Measurements from ENCODE around the gene WDR54.

The WDR54 gene

DNA sequence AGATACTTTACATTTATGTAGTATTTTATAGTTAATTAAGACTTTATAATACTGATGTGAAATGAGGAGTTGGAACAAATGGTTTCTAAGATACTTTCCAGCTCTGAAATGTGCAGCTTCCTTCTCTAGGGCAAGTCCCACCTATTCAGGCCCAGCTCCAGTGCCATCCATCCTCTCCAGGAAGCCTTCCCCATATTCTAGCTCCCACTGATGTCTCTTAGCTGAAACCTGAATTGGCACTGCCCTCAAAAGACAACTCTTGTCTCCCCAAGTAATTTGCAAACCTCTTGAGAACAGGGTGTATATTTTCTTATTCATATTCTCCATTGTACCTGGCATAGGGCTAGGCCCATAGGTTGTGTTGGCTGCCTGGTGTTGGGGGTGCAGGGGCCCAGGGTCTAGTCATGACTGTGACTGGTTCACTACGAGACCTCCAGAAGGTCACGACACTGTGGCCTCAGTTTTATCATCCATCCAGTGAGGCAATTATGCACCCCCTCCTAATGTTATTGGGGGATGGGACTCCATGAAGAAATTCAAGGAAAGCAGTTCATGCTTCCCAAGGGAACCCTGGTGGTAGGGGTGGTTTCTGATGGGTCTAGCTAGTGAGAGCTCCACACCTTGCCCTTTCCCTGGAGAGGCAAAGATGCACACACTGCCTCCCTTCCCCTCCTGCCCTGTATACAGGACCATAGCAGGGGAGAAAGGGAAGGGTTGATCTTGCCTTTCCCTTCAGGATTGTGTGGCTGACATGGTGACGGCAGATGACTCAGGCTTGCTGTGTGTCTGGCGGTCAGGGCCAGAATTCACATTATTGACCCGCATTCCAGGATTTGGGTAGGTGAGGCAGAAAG is 2.8 kb downstream of the WDR54 start:
- no peak overlapping the region for H3K9ac ChIP-seq (ENCODE audit: low read length)
- no peak overlapping the region for H3K4me2 ChIP-seq (ENCODE audit: low read length, poor library complexity, severe bottlenecking)
- H2BK5ac ChIP-seq (ENCODE audit: low read depth, low read length, poor library complexity, severe bottlenecking): no peak overlapping the region
- H4K91ac ChIP-seq (ENCODE audit: low read length): no peak overlapping the region
- no peak overlapping the region for H4K8ac ChIP-seq (ENCODE audit: low read length)
- H3K4ac ChIP-seq (ENCODE audit: low read depth in 1 of 2, low read length in 2 of 2): no peak overlapping the region
- H3K79me1 ChIP-seq (replicated peaks; ENCODE audit: low read length, poor library complexity, severe bottlenecking): no peaks in the 10 kb centered on the region
- no peak overlapping the region for H2BK15ac ChIP-seq (ENCODE audit: low read depth, poor library complexity, severe bottlenecking)
- H3K4me3 ChIP-seq (ENCODE audit: insufficient read depth in 1 of 2, low read depth in 1 of 2, low read length in 2 of 2): no peak overlapping the region
- no peak overlapping the region for H3K23ac ChIP-seq (ENCODE audit: low read length in 2 of 2)
- no peak overlapping the region for H2AK5ac ChIP-seq (ENCODE audit: low read length, severe bottlenecking)
- H3K9me3 ChIP-seq (ENCODE audit: control insufficient read depth, low read length): no peaks in the 10 kb centered on the region
- no peak overlapping the region for H2AFZ ChIP-seq (ENCODE audit: low read depth, low read length)
- no peak overlapping the region for H2BK120ac ChIP-seq (ENCODE audit: low read depth, low read length)
- whole genome bisulfite sequencing: 87% methylated on average over 5 of the region's 5 CpGs
- H3K27ac ChIP-seq (ENCODE audit: low read length, poor library complexity, severe bottlenecking): no peak overlapping the region
- H3K27me3 ChIP-seq (ENCODE audit: control insufficient read depth in 1 of 2, insufficient read depth in 1 of 2, low read length in 2 of 2): no peaks in the 10 kb centered on the region
- no peak overlapping the region for H2BK12ac ChIP-seq (ENCODE audit: low read length in 2 of 2)
- H3K4me1 ChIP-seq (ENCODE audit: control insufficient read depth, insufficient read depth, low read depth, low read length): peaks cover 11% of the 10 kb centered on the region
- H3K36me3 ChIP-seq (ENCODE audit: control insufficient read depth in 1 of 2, insufficient read depth in 2 of 2, low read depth in 1 of 2, low read length in 2 of 2): peaks cover 39 to 44% of the 10 kb centered on the region in 2 experiments
- H3K18ac ChIP-seq (ENCODE audit: low read depth in 1 of 2, low read length in 2 of 2): no peak overlapping the region
- DNase-seq: no peak
- H3K14ac ChIP-seq (ENCODE audit: low read length in 2 of 2): no peak overlapping the region

- Histone ChIP-seq H3K4me3 (ENCODE audit: insufficient read depth in 1 of 2, low read depth in 1 of 2, low read length in 2 of 2) (no peak overlapping the region), H3K4me2 (ENCODE audit: low read length, poor library complexity, severe bottlenecking) (no peak overlapping the region), H3K9ac (ENCODE audit: low read length) (no peak overlapping the region), H2BK120ac (ENCODE audit: low read depth, low read length) (no peak overlapping the region), H3K18ac (ENCODE audit: low read depth in 1 of 2, low read length in 2 of 2) (no peak overlapping the region), H3K79me1 (replicated peaks; ENCODE audit: low read length, poor library complexity, severe bottlenecking) (no peaks in the 10 kb centered on the region), H3K4ac (ENCODE audit: low read depth in 1 of 2, low read length in 2 of 2) (no peak overlapping the region), H3K9me3 (ENCODE audit: control insufficient read depth, low read length) (no peaks in the 10 kb centered on the region), H2AK5ac (ENCODE audit: low read length, severe bottlenecking) (no peak overlapping the region), H3K36me3 (ENCODE audit: control insufficient read depth in 1 of 2, insufficient read depth in 2 of 2, low read depth in 1 of 2, low read length in 2 of 2) (peaks cover 46 to 51% of the 10 kb centered on the region in 2 experiments), H3K4me1 (ENCODE audit: control insufficient read depth, insufficient read depth, low read depth, low read length) (peaks cover 16% of the 10 kb centered on the region), H2BK15ac (ENCODE audit: low read depth, poor library complexity, severe bottlenecking) (no peak overlapping the region), H2BK5ac (ENCODE audit: low read depth, low read length, poor library complexity, severe bottlenecking) (no peak overlapping the region), H3K27me3 (ENCODE audit: control insufficient read depth in 1 of 2, insufficient read depth in 1 of 2, low read length in 2 of 2) (no peaks in the 10 kb centered on the region), H3K27ac (ENCODE audit: low read length, poor library complexity, severe bottlenecking) (no peak overlapping the region), H2AFZ (ENCODE audit: low read depth, low read length) (no peak overlapping the region), H3K14ac (ENCODE audit: low read length in 2 of 2) (no peak overlapping the region), H3K23ac (ENCODE audit: low read length in 2 of 2) (no peak overlapping the region), H4K8ac (ENCODE audit: low read length) (no peak overlapping the region), H2BK12ac (ENCODE audit: low read length in 2 of 2) (no peak overlapping the region), H4K91ac (ENCODE audit: low read length) (no peak overlapping the region)
- WGBS: 95% methylated on average over 4 of the region's 5 CpGs
- no peak for DNase-seq
These were observed 3.5 kb downstream of the WDR54 start for GRCh38 chr2:74424995-74425406.

- no peak for DNase-seq
- H4K8ac ChIP-seq (ENCODE audit: low read length): no peak overlapping the region
- no peak overlapping the region for H3K4me3 ChIP-seq (ENCODE audit: insufficient read depth in 1 of 2, low read depth in 1 of 2, low read length in 2 of 2)
- no peaks in the 10 kb centered on the region for H3K27me3 ChIP-seq (ENCODE audit: control insufficient read depth in 1 of 2, insufficient read depth in 1 of 2, low read length in 2 of 2)
- no peak overlapping the region for H3K4me2 ChIP-seq (ENCODE audit: low read length, poor library complexity, severe bottlenecking)
- no peak overlapping the region for H3K9ac ChIP-seq (ENCODE audit: low read length)
- H2BK120ac ChIP-seq (ENCODE audit: low read depth, low read length): no peak overlapping the region
- H2BK12ac ChIP-seq (ENCODE audit: low read length in 2 of 2): no peak overlapping the region
- no peak overlapping the region for H4K91ac ChIP-seq (ENCODE audit: low read length)
- no peaks in the 10 kb centered on the region for H3K9me3 ChIP-seq (ENCODE audit: control insufficient read depth, low read length)
- no peak overlapping the region for H2BK15ac ChIP-seq (ENCODE audit: low read depth, poor library complexity, severe bottlenecking)
- no peak overlapping the region for H3K14ac ChIP-seq (ENCODE audit: low read length in 2 of 2)
- no peak overlapping the region for H3K23ac ChIP-seq (ENCODE audit: low read length in 2 of 2)
- H2AK5ac ChIP-seq (ENCODE audit: low read length, severe bottlenecking): no peak overlapping the region
- H2BK5ac ChIP-seq (ENCODE audit: low read depth, low read length, poor library complexity, severe bottlenecking): no peak overlapping the region
- peaks cover 1% of the 10 kb centered on the region for H3K79me1 ChIP-seq (replicated peaks; ENCODE audit: low read length, poor library complexity, severe bottlenecking)
- H3K4me1 ChIP-seq (ENCODE audit: control insufficient read depth, insufficient read depth, low read depth, low read length): peaks cover 21% of the 10 kb centered on the region
- no peak overlapping the region for H3K18ac ChIP-seq (ENCODE audit: low read depth in 1 of 2, low read length in 2 of 2)
- H3K4ac ChIP-seq (ENCODE audit: low read depth in 1 of 2, low read length in 2 of 2): no peak overlapping the region
- H3K27ac ChIP-seq (ENCODE audit: low read length, poor library complexity, severe bottlenecking): no peak overlapping the region
- peaks cover 51 to 56% of the 10 kb centered on the region in 2 experiments for H3K36me3 ChIP-seq (ENCODE audit: control insufficient read depth in 1 of 2, insufficient read depth in 2 of 2, low read depth in 1 of 2, low read length in 2 of 2)
- 96% methylated on average over 7 of the region's 7 CpGs for WGBS
- no peak overlapping the region for H2AFZ ChIP-seq (ENCODE audit: low read depth, low read length)
These were observed 4.0 kb downstream of the WDR54 start for GRCh38 chr2:74425523-74425922.

GRCh38 chr2:74426181-74426758 is 4.7 kb downstream of the WDR54 start:
- Histone ChIP-seq H3K4me2 (ENCODE audit: low read length, poor library complexity, severe bottlenecking) (no peak overlapping the region), H2BK12ac (ENCODE audit: low read length in 2 of 2) (no peak overlapping the region), H3K27me3 (ENCODE audit: control insufficient read depth in 1 of 2, insufficient read depth in 1 of 2, low read length in 2 of 2) (no peaks in the 10 kb centered on the region), H2AFZ (ENCODE audit: low read depth, low read length) (no peak overlapping the region), H3K23ac (ENCODE audit: low read length in 2 of 2) (no peak overlapping the region), H3K18ac (ENCODE audit: low read depth in 1 of 2, low read length in 2 of 2) (no peak overlapping the region), H3K14ac (ENCODE audit: low read length in 2 of 2) (no peak overlapping the region), H3K4me1 (ENCODE audit: control insufficient read depth, insufficient read depth, low read depth, low read length) (peaks cover 18% of the 10 kb centered on the region), H3K4me3 (ENCODE audit: insufficient read depth in 1 of 2, low read depth in 1 of 2, low read length in 2 of 2) (no peak overlapping the region), H3K27ac (ENCODE audit: low read length, poor library complexity, severe bottlenecking) (no peak overlapping the region), H3K4ac (ENCODE audit: low read depth in 1 of 2, low read length in 2 of 2) (no peak overlapping the region), H4K91ac (ENCODE audit: low read length) (no peak overlapping the region), H4K8ac (ENCODE audit: low read length) (no peak overlapping the region), H3K9ac (ENCODE audit: low read length) (no peak overlapping the region), H2AK5ac (ENCODE audit: low read length, severe bottlenecking) (no peak overlapping the region), H3K9me3 (ENCODE audit: control insufficient read depth, low read length) (no peaks in the 10 kb centered on the region), H3K79me1 (replicated peaks; ENCODE audit: low read length, poor library complexity, severe bottlenecking) (peaks cover 5% of the 10 kb centered on the region), H2BK15ac (ENCODE audit: low read depth, poor library complexity, severe bottlenecking) (no peak overlapping the region), H2BK120ac (ENCODE audit: low read depth, low read length) (no peak overlapping the region), H2BK5ac (ENCODE audit: low read depth, low read length, poor library complexity, severe bottlenecking) (no peak overlapping the region), H3K36me3 (ENCODE audit: control insufficient read depth in 1 of 2, insufficient read depth in 2 of 2, low read depth in 1 of 2, low read length in 2 of 2) (peaks cover 55 to 61% of the 10 kb centered on the region in 2 experiments)
- WGBS: 89% methylated on average over 14 of the region's 14 CpGs
- DNase-seq: no peak
